A549 (cell line): ENCODE measurements around the gene HASPIN. TPM values are rescaled to one million over a fixed set of nuclear protein-coding genes. Genes with fewer than 3 reads are reported as not detected.

ENCODE experiments used
- ATAC-seq, 2 experiments: fragments of 200-7000 bp in 1 of 2; fragments of >200 bp in 1 of 2; cut with Nextera tagmentation in 1 of 2; cut with Tn5 transposase in 1 of 2; 3 replicates each; pipeline versions ENCODE4 v1.8.0 to v1.9.1; 2018 to 2020; ENCODE audit warnings: mild to moderate bottlenecking in 1 of 2, moderate library complexity in 1 of 2
- CTCF ChIA-PET: fragments of 300-600 bp; sonication (Branson Sonifier 250); formaldehyde crosslinking; extraction: SDS; loops from one replicate; lab custom pipeline; 2021; ENCODE audit warnings: antibody characterized with exemption, inconsistent platforms; lab: Yijun Ruan, JAX
- POLR2A ChIA-PET: fragments of 350-600 bp; formaldehyde crosslinking; extraction: SDS; loops from one replicate; lab custom pipeline; 2021; ENCODE audit warnings: antibody characterized with exemption, inconsistent platforms; lab: Yijun Ruan, JAX
- DNase-seq, 2 experiments: peaks; one replicate each; pipeline versions ENCODE4 v3.0.0 to v3.0.0-alpha.2; 2011 to 2016; ENCODE audit warnings: low read depth in 1 of 2, low spot score in 1 of 2
- FAIRE-seq: peaks from 2 replicates; lab custom pipeline; 2011; peaks lifted over from hg19 to GRCh38; lab: Jason Lieb, UNC
- H3K27ac ChIP-seq, 2 experiments: fragments of >200 bp; sonication (Bioruptor Twin); formaldehyde crosslinking; 3 replicates each; pipeline ENCODE4 v1.5.1; 2016 to 2017
- H3K4me1 ChIP-seq: fragments of >200 bp; sonication (Bioruptor Twin); formaldehyde crosslinking; 3 replicates; pipeline ENCODE4 v1.6.1; 2016
- H3K4me2 ChIP-seq: fragments of >200 bp; sonication (Bioruptor Twin); formaldehyde crosslinking; 3 replicates; pipeline ENCODE4 v1.6.1; 2016
- H3K4me3 ChIP-seq: fragments of >200 bp; sonication (Bioruptor Twin); formaldehyde crosslinking; 3 replicates; pipeline ENCODE4 v1.5.1; 2016
- H3K9me3 ChIP-seq: fragments of >200 bp; sonication (Bioruptor Twin); formaldehyde crosslinking; 3 replicates; pipeline ENCODE4 v1.6.1; 2016
- BHLHE40 ChIP-seq: IDR thresholded peaks from 2 replicates; pipeline ENCODE4 v1.6.1; 2012; ENCODE audit warnings: low read depth, low read length, inconsistent platforms
- CEBPB ChIP-seq, 2 experiments: fragments of >200 bp in 1 of 2; sonication (Bioruptor Twin) in 1 of 2; formaldehyde crosslinking in 1 of 2; IDR thresholded peaks; 2 replicates each; pipeline ENCODE4 v1.6.1; 2012 to 2016
- EHF ChIP-seq: fragments of 250-450 bp; sonication (Bioruptor Pico); IDR thresholded peaks from 2 replicates; pipeline ENCODE4 v1.5.0; 2020; ENCODE audit warnings: mild to moderate bottlenecking
- FOXS1 ChIP-seq: fragments of 250-450 bp; sonication (Bioruptor Pico); IDR thresholded peaks from 2 replicates; pipeline ENCODE4 v1.5.0; 2020; ENCODE audit warnings: mild to moderate bottlenecking, moderate library complexity
- HEYL ChIP-seq: fragments of 250-450 bp; sonication (Bioruptor Pico); IDR thresholded peaks from 2 replicates; pipeline ENCODE4 v1.8.0; 2021; ENCODE audit warnings: mild to moderate bottlenecking, moderate library complexity
- JUN ChIP-seq, 2 experiments: fragments of >200 bp; sonication (Bioruptor Twin); formaldehyde crosslinking; IDR thresholded peaks; 2 replicates in 1 of 2; 3 replicates in 1 of 2; pipeline ENCODE4 v1.6.1; 2016 to 2017
- MAFK ChIP-seq: fragments of 450-650 bp; IDR thresholded peaks from 2 replicates; pipeline ENCODE4 v1.6.1; 2014; ENCODE audit not compliant: partially characterized antibody
- MAZ ChIP-seq: fragments of 150-350 bp; IDR thresholded peaks from 2 replicates; pipeline ENCODE4 v1.6.1; 2014; ENCODE audit warnings: antibody characterized with exemption, low read depth, low read length, borderline replicate concordance
- NPAS2 ChIP-seq: fragments of 250-450 bp; sonication (Bioruptor Pico); IDR thresholded peaks from 2 replicates; pipeline ENCODE4 v1.8.0; 2022; ENCODE audit warnings: mild to moderate bottlenecking, moderate library complexity, borderline replicate concordance
- PHF8 ChIP-seq: fragments of 200-600 bp; sonication (generic); IDR thresholded peaks from 2 replicates; pipeline ENCODE4 v1.6.1; 2016; ENCODE audit warnings: low read depth, mild to moderate bottlenecking, antibody characterized with exemption, moderate library complexity, borderline replicate concordance
- POLR2AphosphoS2 ChIP-seq: conservative IDR thresholded peaks from 2 replicates; pipeline ENCODE4 v1.6.1; 2012; ENCODE audit warnings: low read length, improper control_type of control experiment, inconsistent platforms
- RARB ChIP-seq: fragments of 250-450 bp; sonication (Bioruptor Pico); IDR thresholded peaks from 2 replicates; pipeline ENCODE4 v1.8.0; 2021; ENCODE audit warnings: mild to moderate bottlenecking, moderate library complexity
- TFCP2L1 ChIP-seq: fragments of 250-450 bp; sonication (Bioruptor Pico); IDR thresholded peaks from 2 replicates; pipeline ENCODE4 v1.5.0; 2021; ENCODE audit warnings: mild to moderate bottlenecking
- WGBS: methylation state at CpG from one replicate; pipeline ENCODE4 v1.1.6; 2017; ENCODE audit errors: missing lambda C conversion rate; 5-methylcytosine and 5-hydroxymethylcytosine counted together
- polyA plus RNA-seq, 4 experiments: library from polyadenylated mRNA; depleted of rRNA in 3 of 4; stranded (reverse); fragments of >200 nt; fragmentation: RNase III in 1 of 4; extraction: RNeasy Plus Mini Kit Qiagen cat#74134 plus additional on column Dnase treatment in 1 of 4; gene quantifications; 2 replicates in 3 of 4; 3 replicates in 1 of 4; pipeline ENCODE4 v1.2.3, GENCODE V29; 2011 to 2017
- TF ChIP-seq, protein P1 (sequence below): fragments of 250-450 bp; sonication (Bioruptor Pico); IDR thresholded peaks from 2 replicates; pipeline ENCODE4 v1.5.0; 2021; ENCODE audit warnings: mild to moderate bottlenecking, moderate library complexity, borderline replicate concordance
- TF ChIP-seq, protein P2 (sequence below): fragments of 450-650 bp; IDR thresholded peaks from 2 replicates; pipeline ENCODE4 v1.6.1; 2014; ENCODE audit warnings: antibody characterized with exemption
- TF ChIP-seq, protein P3 (sequence below): IDR thresholded peaks from 2 replicates; pipeline ENCODE4 v1.6.1; 2012
- TF ChIP-seq, protein P4 (sequence below): IDR thresholded peaks from 2 replicates; pipeline ENCODE4 v1.6.1; 2012; ENCODE audit warnings: low read depth, borderline replicate concordance
- TF ChIP-seq, protein P5 (sequence below): fragments of 200-600 bp; sonication (generic); IDR thresholded peaks from 2 replicates; pipeline ENCODE4 v1.6.1; 2016; ENCODE audit warnings: antibody characterized with exemption, mild to moderate bottlenecking, moderate library complexity

Gene HASPIN
- polyA plus RNA-seq, 2 of the 4 experiments (the other 2 are of a cell fraction), result 8.7 to 11.5 TPM

DNA sequence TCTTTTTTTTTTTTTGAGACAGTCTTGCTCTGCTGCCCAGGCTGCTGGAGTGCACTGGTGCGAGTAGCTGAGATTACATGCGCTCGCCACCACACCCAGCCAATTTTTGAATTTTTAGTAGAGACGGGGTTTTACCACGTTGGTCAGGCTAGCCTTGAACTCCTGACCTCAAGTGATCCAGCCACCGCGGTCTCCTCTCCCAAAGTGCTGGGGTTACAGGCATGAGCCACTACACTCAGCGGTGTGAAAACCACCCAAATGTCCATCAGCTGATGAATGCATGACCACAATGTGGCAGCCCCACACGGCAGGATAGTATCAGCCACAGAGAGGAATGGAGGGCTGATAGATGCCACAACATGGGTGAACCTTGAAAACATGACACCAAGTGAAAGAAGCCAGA is 29.9 kb upstream of the HASPIN start:
- CTCF ChIA-PET, result interaction anchor here (0.8 kb wide), 1 partner anchor 11 kb away, joined by 3 read pairs; no protein-coding TSS in a partner anchor
- TF ChIP-seq, protein P1, sequence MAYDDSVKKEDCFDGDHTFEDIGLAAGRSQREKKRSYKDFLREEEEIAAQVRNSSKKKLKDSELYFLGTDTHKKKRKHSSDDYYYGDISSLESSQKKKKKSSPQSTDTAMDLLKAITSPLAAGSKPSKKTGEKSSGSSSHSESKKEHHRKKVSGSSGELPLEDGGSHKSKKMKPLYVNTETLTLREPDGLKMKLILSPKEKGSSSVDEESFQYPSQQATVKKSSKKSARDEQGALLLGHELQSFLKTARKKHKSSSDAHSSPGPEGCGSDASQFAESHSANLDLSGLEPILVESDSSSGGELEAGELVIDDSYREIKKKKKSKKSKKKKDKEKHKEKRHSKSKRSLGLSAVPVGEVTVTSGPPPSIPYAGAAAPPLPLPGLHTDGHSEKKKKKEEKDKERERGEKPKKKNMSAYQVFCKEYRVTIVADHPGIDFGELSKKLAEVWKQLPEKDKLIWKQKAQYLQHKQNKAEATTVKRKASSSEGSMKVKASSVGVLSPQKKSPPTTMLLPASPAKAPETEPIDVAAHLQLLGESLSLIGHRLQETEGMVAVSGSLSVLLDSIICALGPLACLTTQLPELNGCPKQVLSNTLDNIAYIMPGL (CRISPR knock-in tag), result no peak
- no peak for TF ChIP-seq EHF
- ATAC-seq, result no peak
- Histone ChIP-seq H3K4me1 (peaks cover 8% of the 10 kb centered on the region; the same call in 2 of the 3 replicates), H3K9me3 (peaks cover 12% of the 10 kb centered on the region), H3K4me2 (no peak overlapping the region), H3K27ac (no peak overlapping the region), H3K4me3 (no peak overlapping the region)
- 86% methylated on average over 9 of the region's 9 CpGs for WGBS
- no peak for DNase-seq
- FAIRE-seq, result no peak
- POLR2A ChIA-PET, result interaction anchor here (0.6 to 0.7 kb wide), 2 partner anchors 10 to 1094 kb away, joined by 5 to 7 read pairs; no protein-coding TSS in a partner anchor

DNA sequence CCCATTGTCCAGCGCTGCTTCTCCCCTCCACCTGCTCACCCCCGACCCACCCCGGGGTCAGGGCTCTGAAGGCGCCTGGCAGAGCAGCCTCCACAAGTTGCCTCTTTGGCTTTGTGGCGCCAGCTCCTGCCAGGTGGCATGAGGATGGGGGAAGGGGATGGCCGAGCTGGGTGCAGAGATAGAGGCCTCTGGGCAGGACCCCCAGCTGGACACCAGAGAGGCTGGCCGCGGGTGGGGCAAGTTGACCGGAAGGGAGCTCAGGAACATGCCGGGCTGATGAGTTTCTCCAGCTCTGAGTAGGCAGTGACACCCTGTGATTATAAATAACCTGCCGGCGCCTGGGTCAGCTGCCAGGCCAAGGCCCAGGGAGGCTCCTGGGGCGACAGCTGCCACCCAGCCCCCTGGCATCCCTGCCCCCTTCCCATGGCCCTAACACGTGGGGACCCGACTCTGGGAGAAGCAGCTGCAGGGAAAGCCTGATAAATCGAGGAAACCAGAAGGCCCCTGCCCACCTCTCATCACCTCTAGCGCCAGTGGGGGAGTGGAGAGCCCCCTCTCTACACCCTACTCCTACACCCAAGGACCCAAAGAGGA is 28.5 kb upstream of the HASPIN start:
- ATAC-seq (peak; percentile 55 to 70), DNase-seq (no peak), FAIRE-seq (no peak)
- ChIA-PET CTCF (interaction anchor here (1.0 to 2.1 kb wide), 9 partner anchors 9 to 131 kb away, joined by 3 to 6 read pairs (median 5); partner anchors contain the start of gene HASPIN), POLR2A (interaction anchor here (1.6 to 1.7 kb wide), 2 partner anchors 27 to 28 kb away, joined by 5 to 10 read pairs; partner anchors contain the start of genes EMC6, HASPIN and TAX1BP3)
- 24% methylated on average over 16 of the region's 17 CpGs for WGBS
- peak overlapping the region; percentile 83 for H3K4me2 ChIP-seq
- peaks cover 8% of the 10 kb centered on the region; the same call in 2 of the 3 replicates for H3K4me1 ChIP-seq
- H3K9me3 ChIP-seq, result peaks cover 12% of the 10 kb centered on the region
- TF ChIP-seq POLR2AphosphoS2 (no peak), NPAS2 (CRISPR knock-in tag) (no peak), RARB (CRISPR knock-in tag) (no peak), FOXS1 (CRISPR knock-in tag) (no peak), HEYL (CRISPR knock-in tag) (no peak), BHLHE40 (no peak)
- TF ChIP-seq, protein P2, sequence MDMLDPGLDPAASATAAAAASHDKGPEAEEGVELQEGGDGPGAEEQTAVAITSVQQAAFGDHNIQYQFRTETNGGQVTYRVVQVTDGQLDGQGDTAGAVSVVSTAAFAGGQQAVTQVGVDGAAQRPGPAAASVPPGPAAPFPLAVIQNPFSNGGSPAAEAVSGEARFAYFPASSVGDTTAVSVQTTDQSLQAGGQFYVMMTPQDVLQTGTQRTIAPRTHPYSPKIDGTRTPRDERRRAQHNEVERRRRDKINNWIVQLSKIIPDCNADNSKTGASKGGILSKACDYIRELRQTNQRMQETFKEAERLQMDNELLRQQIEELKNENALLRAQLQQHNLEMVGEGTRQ, result no peak
- TF ChIP-seq, protein P3, sequence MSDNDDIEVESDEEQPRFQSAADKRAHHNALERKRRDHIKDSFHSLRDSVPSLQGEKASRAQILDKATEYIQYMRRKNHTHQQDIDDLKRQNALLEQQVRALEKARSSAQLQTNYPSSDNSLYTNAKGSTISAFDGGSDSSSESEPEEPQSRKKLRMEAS, result no peak
- H3K4me3 ChIP-seq, result peak overlapping the region; percentile 57
- H3K27ac ChIP-seq, result peak overlapping the region; percentile 73 to 89

DNA sequence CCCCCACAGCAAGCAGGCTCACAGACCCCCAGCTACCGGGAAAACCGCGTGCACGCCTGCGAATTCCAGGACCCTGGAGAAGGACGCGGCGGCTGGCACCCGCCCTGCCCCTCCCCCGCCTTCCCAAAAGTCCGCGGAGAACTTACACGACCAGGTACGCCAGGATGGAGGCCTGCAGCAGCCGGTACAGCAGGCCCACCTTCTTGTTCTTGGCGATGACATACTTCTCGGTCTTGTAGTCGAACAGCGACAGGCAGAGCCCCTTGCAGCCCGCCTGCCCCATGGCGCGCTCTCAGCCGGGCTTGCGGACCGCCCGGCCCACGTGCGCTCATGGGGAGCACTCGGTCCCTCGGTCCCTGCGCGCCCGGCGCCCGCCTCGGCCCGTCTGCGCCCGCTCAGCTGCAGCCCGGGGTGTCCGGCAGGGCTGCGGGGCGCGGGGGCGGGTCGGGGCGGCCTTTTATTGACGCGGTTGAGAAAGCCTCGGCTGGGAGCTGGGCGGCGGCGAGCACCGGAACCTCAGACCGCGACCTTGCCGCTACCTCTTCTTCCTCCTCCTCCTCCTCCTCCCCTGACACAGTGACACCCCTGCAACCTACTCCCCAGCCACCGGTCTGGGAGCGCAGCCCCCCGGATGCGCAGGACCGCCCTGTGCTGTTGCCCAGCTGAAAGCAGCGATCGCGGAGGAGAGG is 27.8 kb upstream of the HASPIN start, which contains the start of gene P2RX5:
Gene P2RX5 (minus strand): TSS at position 433 of the 689 bp plus-strand sequence. CDS start 150 bp downstream, at position 283.
- H3K4me1 ChIP-seq, result peaks cover 8% of the 10 kb centered on the region; the same call in 2 of the 3 replicates
- ATAC-seq (peak; percentile 69 to 74), FAIRE-seq (no peak), DNase-seq (no peak)
- H3K4me2 ChIP-seq, result peak within 1 kb of the TSS; percentile 83
- peak within 1 kb of the TSS; percentile 57 for H3K4me3 ChIP-seq
- POLR2A ChIA-PET, result interaction anchor here (1.6 to 1.7 kb wide), 2 partner anchors 27 to 28 kb away, joined by 5 to 10 read pairs; partner anchors contain the start of genes EMC6, HASPIN and TAX1BP3
- TF ChIP-seq JUN (IDR thresholded peaks at IDR 0.05) (0 out of 5 replicates have a peak, but pooled peaks of 1 of the 2 experiments have one; percentile 34), CEBPB (IDR thresholded peaks at IDR 0.05) (no peak), TFCP2L1 (CRISPR knock-in tag) (no peak), MAFK (no peak), MAZ (no peak), PHF8 (0 out of 2 replicates have a peak, but pooled peaks have one; percentile 9)
- TF ChIP-seq, protein P3, result peak; percentile 87
- TF ChIP-seq, protein P4, sequence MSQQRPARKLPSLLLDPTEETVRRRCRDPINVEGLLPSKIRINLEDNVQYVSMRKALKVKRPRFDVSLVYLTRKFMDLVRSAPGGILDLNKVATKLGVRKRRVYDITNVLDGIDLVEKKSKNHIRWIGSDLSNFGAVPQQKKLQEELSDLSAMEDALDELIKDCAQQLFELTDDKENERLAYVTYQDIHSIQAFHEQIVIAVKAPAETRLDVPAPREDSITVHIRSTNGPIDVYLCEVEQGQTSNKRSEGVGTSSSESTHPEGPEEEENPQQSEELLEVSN, result 0 out of 2 replicates have a peak, but pooled peaks have one; percentile 38
- TF ChIP-seq, protein P5, sequence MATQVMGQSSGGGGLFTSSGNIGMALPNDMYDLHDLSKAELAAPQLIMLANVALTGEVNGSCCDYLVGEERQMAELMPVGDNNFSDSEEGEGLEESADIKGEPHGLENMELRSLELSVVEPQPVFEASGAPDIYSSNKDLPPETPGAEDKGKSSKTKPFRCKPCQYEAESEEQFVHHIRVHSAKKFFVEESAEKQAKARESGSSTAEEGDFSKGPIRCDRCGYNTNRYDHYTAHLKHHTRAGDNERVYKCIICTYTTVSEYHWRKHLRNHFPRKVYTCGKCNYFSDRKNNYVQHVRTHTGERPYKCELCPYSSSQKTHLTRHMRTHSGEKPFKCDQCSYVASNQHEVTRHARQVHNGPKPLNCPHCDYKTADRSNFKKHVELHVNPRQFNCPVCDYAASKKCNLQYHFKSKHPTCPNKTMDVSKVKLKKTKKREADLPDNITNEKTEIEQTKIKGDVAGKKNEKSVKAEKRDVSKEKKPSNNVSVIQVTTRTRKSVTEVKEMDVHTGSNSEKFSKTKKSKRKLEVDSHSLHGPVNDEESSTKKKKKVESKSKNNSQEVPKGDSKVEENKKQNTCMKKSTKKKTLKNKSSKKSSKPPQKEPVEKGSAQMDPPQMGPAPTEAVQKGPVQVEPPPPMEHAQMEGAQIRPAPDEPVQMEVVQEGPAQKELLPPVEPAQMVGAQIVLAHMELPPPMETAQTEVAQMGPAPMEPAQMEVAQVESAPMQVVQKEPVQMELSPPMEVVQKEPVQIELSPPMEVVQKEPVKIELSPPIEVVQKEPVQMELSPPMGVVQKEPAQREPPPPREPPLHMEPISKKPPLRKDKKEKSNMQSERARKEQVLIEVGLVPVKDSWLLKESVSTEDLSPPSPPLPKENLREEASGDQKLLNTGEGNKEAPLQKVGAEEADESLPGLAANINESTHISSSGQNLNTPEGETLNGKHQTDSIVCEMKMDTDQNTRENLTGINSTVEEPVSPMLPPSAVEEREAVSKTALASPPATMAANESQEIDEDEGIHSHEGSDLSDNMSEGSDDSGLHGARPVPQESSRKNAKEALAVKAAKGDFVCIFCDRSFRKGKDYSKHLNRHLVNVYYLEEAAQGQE, result peak; percentile 85
- TF ChIP-seq, all 56 proteins: peak for 5
- 4% methylated on average over 32 of the region's 65 CpGs for WGBS
- Histone ChIP-seq H3K27ac (peak within 1 kb of the TSS; percentile 73 to 89), H3K9me3 (peaks cover 12% of the 10 kb centered on the region)
- CTCF ChIA-PET, result interaction anchor here (1.0 to 2.1 kb wide), 9 partner anchors 8 to 131 kb away, joined by 3 to 6 read pairs (median 5); partner anchors contain the start of gene HASPIN
